Parathyroid adenoma (tissue), 2 donors: ENCODE measurements around the gene PGAM5.
"Not testable (repeated sequence)": the region's sequence is repeated elsewhere in the genome, so short reads cannot be mapped to it uniquely, and the experiment has no call there.

Experiments
- H2AFZ ChIP-seq: fragments of 300-600 bp; sonication (generic); one replicate; pipeline ENCODE4 v1.7.0; 2017; ENCODE audit warnings: antibody characterized with exemption, mild to moderate bottlenecking
- H3K27ac ChIP-seq: fragments of 300-600 bp; sonication (generic); one replicate; pipeline ENCODE4 v1.7.0; 2017
- H3K27me3 ChIP-seq: fragments of 300-600 bp; sonication (generic); one replicate; pipeline ENCODE4 v1.7.0; 2017; ENCODE audit warnings: low read length; ENCODE audit not compliant: control insufficient read depth, insufficient read depth
- H3K36me3 ChIP-seq: fragments of 300-600 bp; sonication (generic); one replicate; pipeline ENCODE4 v1.7.0; 2017; ENCODE audit warnings: low read length; ENCODE audit not compliant: control insufficient read depth, insufficient read depth
- H3K4me1 ChIP-seq: fragments of 300-600 bp; sonication (generic); one replicate; pipeline ENCODE4 v1.7.0; 2017; ENCODE audit warnings: control low read depth
- H3K4me2 ChIP-seq: fragments of 300-600 bp; sonication (generic); one replicate; pipeline ENCODE4 v1.7.0; 2017; ENCODE audit warnings: low read length
- H3K4me3 ChIP-seq: fragments of 300-600 bp; sonication (generic); one replicate; pipeline ENCODE4 v1.7.0; 2017; ENCODE audit warnings: low read depth, low read length
- H3K79me2 ChIP-seq: fragments of 300-600 bp; sonication (generic); one replicate; pipeline ENCODE4 v1.7.0; 2017; ENCODE audit warnings: control low read depth
- H3K9ac ChIP-seq: fragments of 300-600 bp; sonication (generic); one replicate; pipeline ENCODE4 v1.7.0; 2017; ENCODE audit warnings: mild to moderate bottlenecking
- H3K9me3 ChIP-seq: fragments of 300-600 bp; sonication (generic); one replicate; pipeline ENCODE4 v1.7.0; 2017; ENCODE audit warnings: low read length; ENCODE audit not compliant: control insufficient read depth
- CTCF ChIP-seq: fragments of 300-600 bp; sonication (generic); IDR thresholded peaks from one replicate; pipeline ENCODE4 v1.7.0; 2017; ENCODE audit warnings: antibody characterized with exemption, mild to moderate bottlenecking
- donor health status: primary hyperparathyroidism.

PGAM5 gene

GRCh38 chr12:132687211-132688164 is 23.2 kb upstream of the PGAM5 start, which contains the start of the genes POLE and PXMP2:
Gene POLE (minus strand): TSS chr12:132687342. CDS start chr12:132687315, 27 bp downstream.
Gene PXMP2 (plus strand): TSS chr12:132687587. CDS start chr12:132687671, 84 bp downstream.
- peak within 1 kb of the TSS; percentile 83 for H2AFZ ChIP-seq
- peaks cover 8% of the 10 kb centered on the region for H3K79me2 ChIP-seq
- no peaks in the 10 kb centered on the region for H3K4me1 ChIP-seq
- peak within 1 kb of the TSS; percentile 46 for H3K9ac ChIP-seq
- no peaks in the 10 kb centered on the region for H3K27me3 ChIP-seq
- TF ChIP-seq CTCF: no peak
- no peak within 1 kb of the TSS for H3K27ac ChIP-seq
- H3K36me3 ChIP-seq: no peaks in the 10 kb centered on the region
- H3K4me3 ChIP-seq: peak within 1 kb of the TSS; percentile 61
- H3K4me2 ChIP-seq: peak within 1 kb of the TSS; percentile 72
- H3K9me3 ChIP-seq: no peaks in the 10 kb centered on the region

- Histone ChIP-seq H3K27ac (no peak overlapping the region), H3K4me3 (peak overlapping the region; percentile 37)
Observed at GRCh38 chr12:132689227-132689626, 21.4 kb upstream of the PGAM5 start.

GRCh38 chr12:132690112-132690511 is 20.5 kb upstream of the PGAM5 start:
- H3K4me1 ChIP-seq: no peaks in the 10 kb centered on the region
- no peak for TF ChIP-seq CTCF
- no peaks in the 10 kb centered on the region for H3K27me3 ChIP-seq
- no peak overlapping the region for H3K4me2 ChIP-seq
- H3K4me3 ChIP-seq: no peak overlapping the region
- no peak overlapping the region for H2AFZ ChIP-seq
- peaks cover 8% of the 10 kb centered on the region for H3K79me2 ChIP-seq
- no peaks in the 10 kb centered on the region for H3K36me3 ChIP-seq
- H3K27ac ChIP-seq: no peak overlapping the region
- H3K9me3 ChIP-seq: no peaks in the 10 kb centered on the region
- H3K9ac ChIP-seq: no peak overlapping the region

More at GRCh38 chr12:132689227-132689626, 21.4 kb upstream of the PGAM5 start:
- Histone ChIP-seq H3K36me3 (no peaks in the 10 kb centered on the region), H3K27me3 (no peaks in the 10 kb centered on the region), H3K9me3 (no peaks in the 10 kb centered on the region), H3K79me2 (peaks cover 8% of the 10 kb centered on the region), H3K4me2 (peak overlapping the region; percentile 65), H2AFZ (peak overlapping the region; percentile 34), H3K4me1 (no peaks in the 10 kb centered on the region), H3K9ac (no peak overlapping the region)
- TF ChIP-seq CTCF: no peak

- not testable (repeated sequence) for H3K4me1 ChIP-seq, H2AFZ ChIP-seq, H3K9ac ChIP-seq, H3K9me3 ChIP-seq, H3K27ac ChIP-seq, H3K36me3 ChIP-seq, H3K4me3 ChIP-seq, H3K27me3 ChIP-seq, H3K79me2 ChIP-seq, H3K4me2 ChIP-seq
Observed at GRCh38 chr12:132692030-132692429, 18.6 kb upstream of the PGAM5 start.

- not testable (repeated sequence) for H3K4me1 ChIP-seq, H3K9me3 ChIP-seq, H3K4me3 ChIP-seq, H3K79me2 ChIP-seq, H3K9ac ChIP-seq, H3K27ac ChIP-seq, H3K36me3 ChIP-seq, H3K27me3 ChIP-seq, H3K4me2 ChIP-seq, H2AFZ ChIP-seq
Observed at GRCh38 chr12:132694888-132695287, 15.8 kb upstream of the PGAM5 start.
